ENCODE results near the gene PMS2.

GRCh38 chr7:6035686-6036085 lies 26.8 kb upstream of the PMS2 start:
- TF ChIP-seq CTCF (IDR thresholded peaks at IDR 0.05): no peak
- TF ChIP-seq POLR2AphosphoS5 (IDR thresholded peaks at IDR 0.05): no peak
- no peak for TF ChIP-seq POLR2A (IDR thresholded peaks at IDR 0.05)
- TF ChIP-seq EP300 (IDR thresholded peaks at IDR 0.05): no peak

Data from suprapubic skin (tissue), 4 donors.